HG03565 (cell line): ENCODE data around the gene UTP14C.
"Not testable (repeated sequence)": the region's sequence is repeated elsewhere in the genome, so short reads cannot be mapped to it uniquely, and the experiment has no call there.

ENCODE experiments used
- ATAC-seq: cut with Tn5 transposase; IDR thresholded peaks from one replicate; pipeline ENCODE4 v1.9.1; 2021; ENCODE audit warnings: mild to moderate bottlenecking, moderate library complexity; ENCODE audit not compliant: unreplicated experiment

Gene UTP14C

GRCh38 chr13:52043675-52044074 is 19.2 kb downstream of the UTP14C start:
- ATAC-seq, result no peak

- ATAC-seq, result no peak
Observed at GRCh38 chr13:52047463-52047862, 23.0 kb downstream of the UTP14C start.

GRCh38 chr13:52048516-52048915 is 24.0 kb downstream of the UTP14C start:
- no peak for ATAC-seq

GRCh38 chr13:52051400-52051799 is 26.9 kb downstream of the UTP14C start:
- ATAC-seq, result no peak

GRCh38 chr13:52053460-52053859 is 29.0 kb downstream of the UTP14C start:
- no peak for ATAC-seq

- ATAC-seq, result not testable (repeated sequence)
Observed at GRCh38 chr13:52061064-52061463, 36.6 kb downstream of the UTP14C start.

- no peak for ATAC-seq
Observed at GRCh38 chr13:52061587-52061986, 37.1 kb downstream of the UTP14C start.

GRCh38 chr13:52067237-52067636 is 42.7 kb downstream of the UTP14C start:
- ATAC-seq, result no peak

- no peak for ATAC-seq
Observed at GRCh38 chr13:52070929-52071523, 46.5 kb downstream of the UTP14C start.
